Endothelial cell of umbilical vein (primary cell): ENCODE results near the gene PTP4A1. TPM values are rescaled to one million over a fixed set of nuclear protein-coding genes. Genes with fewer than 3 reads are reported as not detected.

Experiments used
- BruUV-seq: library from RNA; stranded (reverse); fragments of 400-500 nt; replicated peaks from 2 replicates; lab custom pipeline; 2021; lab: Mats Ljungman, UMichigan
- CTCF ChIA-PET: fragments of 300-600, 350-600 bp; sonication (Branson Sonifier 250); formaldehyde crosslinking; loops from one replicate; lab custom pipeline; 2021; ENCODE audit warnings: antibody characterized with exemption, inconsistent platforms; lab: Charles Lee
- POLR2A ChIA-PET: fragments of 300-600, 350-600 bp; sonication (Branson Sonifier 250); formaldehyde crosslinking; loops from one replicate; lab custom pipeline; 2021; ENCODE audit warnings: antibody characterized with exemption, inconsistent platforms; lab: Charles Lee
- DNase-seq: peaks from one replicate; pipeline ENCODE4 v3.0.0-alpha.2; 2011; ENCODE audit warnings: low read depth, low spot score
- FAIRE-seq: peaks from 2 replicates; lab custom pipeline; 2011; peaks lifted over from hg19 to GRCh38; lab: Jason Lieb, UNC
- H2AFZ ChIP-seq: 2 replicates; pipeline ENCODE4 v1.6.0; 2012; ENCODE audit warnings: low read depth, low read length, control low read depth, inconsistent platforms
- H3K27ac ChIP-seq: 2 replicates; pipeline ENCODE4 v1.5.1; 2011; ENCODE audit warnings: low read depth, mild to moderate bottlenecking, control low read depth, low read length, moderate library complexity; ENCODE audit not compliant: insufficient read depth
- H3K27me3 ChIP-seq, 2 experiments: 2 replicates each; pipeline versions ENCODE4 v1.6.0 to v1.6.1; 2011; ENCODE audit warnings: low read length in 2 of 2, mixed read lengths in 1 of 2; ENCODE audit not compliant: control insufficient read depth in 2 of 2, insufficient read depth in 2 of 2
- H3K36me3 ChIP-seq, 2 experiments: 2 replicates in 1 of 2; 3 replicates in 1 of 2; pipeline ENCODE4 v1.5.1; 2011; ENCODE audit warnings: low read length in 2 of 2, mild to moderate bottlenecking in 1 of 2, moderate library complexity in 1 of 2; ENCODE audit not compliant: control insufficient read depth in 2 of 2, insufficient read depth in 2 of 2; ENCODE audit errors: extremely low read depth in 1 of 2
- H3K4me1 ChIP-seq: 3 replicates; pipeline ENCODE4 v1.5.1; 2011; ENCODE audit warnings: mild to moderate bottlenecking, low read length; ENCODE audit not compliant: control insufficient read depth, insufficient read depth; ENCODE audit errors: extremely low read depth
- H3K4me2 ChIP-seq: 2 replicates; pipeline ENCODE4 v1.6.1; 2011; ENCODE audit warnings: low read length, control low read depth, mixed read lengths; ENCODE audit not compliant: insufficient read depth
- H3K4me3 ChIP-seq, 3 experiments: fragments of 200-600 bp in 1 of 3; sonication (generic), shearing (Covaris generic) in 1 of 3; replicated peaks in 1 of 3; 2 replicates each; pipeline ENCODE4 v1.5.1; 2011 to 2016; ENCODE audit warnings: control low read depth in 3 of 3, low read length in 3 of 3, mild to moderate bottlenecking in 2 of 3, inconsistent platforms in 1 of 3, low read depth in 1 of 3, moderate library complexity in 1 of 3; ENCODE audit not compliant: insufficient read depth in 1 of 3
- H3K79me2 ChIP-seq: 2 replicates; pipeline ENCODE4 v1.6.0; 2012; ENCODE audit warnings: low read length, inconsistent platforms; ENCODE audit not compliant: control insufficient read depth, insufficient read depth
- H3K9ac ChIP-seq: replicated peaks from 2 replicates; pipeline ENCODE3; 2011; ENCODE audit warnings: low read length, control low read depth; ENCODE audit not compliant: insufficient read depth; ENCODE audit errors: extremely low read depth
- H3K9me1 ChIP-seq: replicated peaks from 3 replicates; pipeline ENCODE4 v1.6.0; 2011; ENCODE audit warnings: mild to moderate bottlenecking, low read length; ENCODE audit not compliant: control insufficient read depth, insufficient read depth; ENCODE audit errors: extremely low read depth
- H3K9me3 ChIP-seq: replicated peaks from 2 replicates; pipeline ENCODE4 v1.5.1; 2012; ENCODE audit warnings: low read length, inconsistent platforms; ENCODE audit not compliant: control insufficient read depth, insufficient read depth
- H4K20me1 ChIP-seq: replicated peaks from 2 replicates; pipeline ENCODE3; 2011; ENCODE audit warnings: mild to moderate bottlenecking, low read length; ENCODE audit not compliant: control insufficient read depth, insufficient read depth; ENCODE audit errors: extremely low read depth
- EZH2 ChIP-seq: IDR thresholded peaks from 2 replicates; pipeline ENCODE4 v1.6.1; 2012; ENCODE audit warnings: borderline replicate concordance, low read depth, mild to moderate bottlenecking, moderate library complexity, low read length, inconsistent platforms; ENCODE audit not compliant: severe bottlenecking
- FOS ChIP-seq: IDR thresholded peaks from 2 replicates; pipeline ENCODE4 v1.6.1; 2011; ENCODE audit warnings: mild to moderate bottlenecking, low read length, moderate library complexity, borderline replicate concordance; ENCODE audit not compliant: insufficient read depth
- GATA2 ChIP-seq: IDR thresholded peaks from 2 replicates; pipeline ENCODE4 v1.7.0; 2011; ENCODE audit warnings: low read depth, mild to moderate bottlenecking, moderate library complexity, mixed read lengths, low read length; ENCODE audit not compliant: insufficient read length, insufficient read depth
- MAX ChIP-seq: IDR thresholded peaks from 2 replicates; pipeline ENCODE4 v1.6.1; 2011; ENCODE audit not compliant: insufficient read depth, insufficient read length
- MYC ChIP-seq: IDR thresholded peaks from one replicate; pipeline ENCODE4 v1.6.1; 2011; ENCODE audit warnings: mild to moderate bottlenecking, low read depth, low read length
- POLR2A ChIP-seq: IDR thresholded peaks from 2 replicates; pipeline ENCODE4 v1.6.1; 2012; ENCODE audit warnings: low read depth, mild to moderate bottlenecking, control low read depth, low read length
- POLR2AphosphoS5 ChIP-seq: IDR thresholded peaks from 2 replicates; pipeline ENCODE4 v1.6.1; 2012; ENCODE audit warnings: low read depth, mild to moderate bottlenecking, control low read depth, low read length, moderate library complexity; ENCODE audit not compliant: insufficient read depth
- dilution Hi-C: fragments of 300-500 bp; cut with MboI; formaldehyde crosslinking; loops from one replicate; pipeline ENCODE4 v1.15.0; 2019; ENCODE audit warnings: low sequenced_read_pairs; ENCODE audit not compliant: extremely low pct_ligation_motif_present
- intact Hi-C: fragments of 100-400 bp; cut with micrococcal nuclease; formaldehyde crosslinking; loops from one replicate; pipeline ENCODE4 v1.10.0; 2022
- polyA plus RNA-seq, 4 experiments: library from polyadenylated mRNA; depleted of rRNA in 3 of 4; stranded (reverse) in 3 of 4; unstranded in 1 of 4; fragments of >200 nt; gene quantifications; 2 replicates each; pipeline versions ENCODE4 v1.2.1 to v1.2.3, GENCODE V29; 2011 to 2012; ENCODE audit warnings: missing spikeins in 1 of 4
- total RNA-seq: library from RNA; stranded (reverse); gene quantifications from 2 replicates; pipeline ENCODE4 v1.2.3, GENCODE V29; 2021
- TF ChIP-seq, protein P1 (sequence below), 2 donors: IDR thresholded peaks; 1 replicate in 1 of 2; 2 replicates in 1 of 2; pipeline ENCODE4 v1.5.1; 2011; ENCODE audit warnings: low read length in 2 of 2, mild to moderate bottlenecking in 2 of 2, moderate library complexity in 2 of 2, control low read depth in 1 of 2, inconsistent platforms in 1 of 2, low read depth in 1 of 2; ENCODE audit not compliant: insufficient read depth in 1 of 2; ENCODE audit errors: extremely low read depth in 1 of 2

PTP4A1 gene
- total and polyA plus RNA-seq, 2 donors (not counting 3 experiments of a cell fraction or from before 2014, with no cell fraction given) = 10.8 to 58.4 TPM

- FAIRE-seq (no peak), DNase-seq (no peak)
- ChIA-PET CTCF (interaction anchor here (1.2 kb wide), 1 partner anchor 174 kb away, joined by 3 read pairs; no protein-coding TSS in a partner anchor), POLR2A (no interaction called here)
- no TSS peak for BruUV-seq
- intact Hi-C loops (no loop called here), dilution Hi-C loops (no loop called here)
- H3K9me1 ChIP-seq = no peaks in the 10 kb centered on the region
- H3K4me2 ChIP-seq = no peak overlapping the region
- no peak overlapping the region for H2AFZ ChIP-seq
- no peak overlapping the region for H3K4me3 ChIP-seq
- no peak overlapping the region for H3K27ac ChIP-seq
- no peaks in the 10 kb centered on the region for H3K79me2 ChIP-seq
- no peaks in the 10 kb centered on the region for H3K36me3 ChIP-seq
- TF ChIP-seq, protein P1, sequence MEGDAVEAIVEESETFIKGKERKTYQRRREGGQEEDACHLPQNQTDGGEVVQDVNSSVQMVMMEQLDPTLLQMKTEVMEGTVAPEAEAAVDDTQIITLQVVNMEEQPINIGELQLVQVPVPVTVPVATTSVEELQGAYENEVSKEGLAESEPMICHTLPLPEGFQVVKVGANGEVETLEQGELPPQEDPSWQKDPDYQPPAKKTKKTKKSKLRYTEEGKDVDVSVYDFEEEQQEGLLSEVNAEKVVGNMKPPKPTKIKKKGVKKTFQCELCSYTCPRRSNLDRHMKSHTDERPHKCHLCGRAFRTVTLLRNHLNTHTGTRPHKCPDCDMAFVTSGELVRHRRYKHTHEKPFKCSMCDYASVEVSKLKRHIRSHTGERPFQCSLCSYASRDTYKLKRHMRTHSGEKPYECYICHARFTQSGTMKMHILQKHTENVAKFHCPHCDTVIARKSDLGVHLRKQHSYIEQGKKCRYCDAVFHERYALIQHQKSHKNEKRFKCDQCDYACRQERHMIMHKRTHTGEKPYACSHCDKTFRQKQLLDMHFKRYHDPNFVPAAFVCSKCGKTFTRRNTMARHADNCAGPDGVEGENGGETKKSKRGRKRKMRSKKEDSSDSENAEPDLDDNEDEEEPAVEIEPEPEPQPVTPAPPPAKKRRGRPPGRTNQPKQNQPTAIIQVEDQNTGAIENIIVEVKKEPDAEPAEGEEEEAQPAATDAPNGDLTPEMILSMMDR (IDR thresholded peaks at IDR 0.05; ENCODE audit: extremely low read depth in 1 of 2, insufficient read depth in 1 of 2, low read depth in 1 of 2, low read length in 2 of 2) = no peak
- TF ChIP-seq MAX (no peak), GATA2 (no peak), FOS (no peak), EZH2 (no peak), POLR2AphosphoS5 (no peak), POLR2A (no peak), MYC (no peak)
- H3K4me1 ChIP-seq = no peaks in the 10 kb centered on the region
- no peaks in the 10 kb centered on the region for H3K27me3 ChIP-seq
- no peaks in the 10 kb centered on the region for H4K20me1 ChIP-seq
- H3K9me3 ChIP-seq = no peaks in the 10 kb centered on the region
- no peak overlapping the region for H3K9ac ChIP-seq
Observed at GRCh38 chr6:63589952-63590411, 17.7 kb downstream of the PTP4A1 start.
